ENCODE data around the gene KY. TPM values are rescaled to one million over a fixed set of nuclear protein-coding genes. Genes with fewer than 3 reads are reported as not detected.
A peak's percentile ranks its signal among the peaks of the same experiment; 100 is the strongest.

KY gene
- total RNA-seq, 6 donors from 2014 or later: 0.11 to 2.1 (median 0.38) TPM; not detected in 2

DNA sequence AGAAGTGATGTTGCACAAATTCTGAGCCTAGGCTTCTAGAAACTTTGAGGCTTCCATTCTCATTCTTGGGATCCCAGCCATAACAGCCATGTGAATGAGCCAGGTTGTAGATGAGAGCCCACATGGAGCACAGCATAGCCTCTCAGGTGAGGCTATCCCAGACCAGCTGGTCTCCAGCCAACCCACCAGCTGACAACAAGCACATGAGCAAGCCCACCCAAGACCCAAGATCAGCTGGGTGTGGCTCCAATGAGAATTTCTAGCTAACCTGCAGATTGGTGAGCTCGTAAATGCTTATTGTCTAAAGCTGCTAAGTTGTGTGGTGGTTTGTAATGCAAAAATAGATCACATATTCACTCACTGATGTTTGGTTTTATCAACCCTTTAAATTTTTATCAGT is 14.4 kb downstream of the KY start:
- no peaks in the 10 kb centered on the region for H3K27me3 ChIP-seq
- TF ChIP-seq EP300 (IDR thresholded peaks at IDR 0.05) (no peak), POLR2AphosphoS5 (IDR thresholded peaks at IDR 0.05) (no peak), POLR2A (IDR thresholded peaks at IDR 0.05) (no peak)
- TF ChIP-seq, protein P1, sequence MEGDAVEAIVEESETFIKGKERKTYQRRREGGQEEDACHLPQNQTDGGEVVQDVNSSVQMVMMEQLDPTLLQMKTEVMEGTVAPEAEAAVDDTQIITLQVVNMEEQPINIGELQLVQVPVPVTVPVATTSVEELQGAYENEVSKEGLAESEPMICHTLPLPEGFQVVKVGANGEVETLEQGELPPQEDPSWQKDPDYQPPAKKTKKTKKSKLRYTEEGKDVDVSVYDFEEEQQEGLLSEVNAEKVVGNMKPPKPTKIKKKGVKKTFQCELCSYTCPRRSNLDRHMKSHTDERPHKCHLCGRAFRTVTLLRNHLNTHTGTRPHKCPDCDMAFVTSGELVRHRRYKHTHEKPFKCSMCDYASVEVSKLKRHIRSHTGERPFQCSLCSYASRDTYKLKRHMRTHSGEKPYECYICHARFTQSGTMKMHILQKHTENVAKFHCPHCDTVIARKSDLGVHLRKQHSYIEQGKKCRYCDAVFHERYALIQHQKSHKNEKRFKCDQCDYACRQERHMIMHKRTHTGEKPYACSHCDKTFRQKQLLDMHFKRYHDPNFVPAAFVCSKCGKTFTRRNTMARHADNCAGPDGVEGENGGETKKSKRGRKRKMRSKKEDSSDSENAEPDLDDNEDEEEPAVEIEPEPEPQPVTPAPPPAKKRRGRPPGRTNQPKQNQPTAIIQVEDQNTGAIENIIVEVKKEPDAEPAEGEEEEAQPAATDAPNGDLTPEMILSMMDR (IDR thresholded peaks at IDR 0.05): no peak
- H3K27ac ChIP-seq: no peak overlapping the region
- ATAC-seq (ENCODE audit: low FRiP score in 2 of 2): no peak
- H3K4me3 ChIP-seq: no peak overlapping the region
- DNase-seq: no peak
- WGBS, 2 donors: 83 to 95% methylated on average over 1 of the region's 1 CpG
- no peaks in the 10 kb centered on the region for H3K4me1 ChIP-seq
- H3K9me3 ChIP-seq: peaks cover 0 to 7% (median 0%) of the 10 kb centered on the region in 4 donors
- H3K36me3 ChIP-seq: no peaks in the 10 kb centered on the region

DNA sequence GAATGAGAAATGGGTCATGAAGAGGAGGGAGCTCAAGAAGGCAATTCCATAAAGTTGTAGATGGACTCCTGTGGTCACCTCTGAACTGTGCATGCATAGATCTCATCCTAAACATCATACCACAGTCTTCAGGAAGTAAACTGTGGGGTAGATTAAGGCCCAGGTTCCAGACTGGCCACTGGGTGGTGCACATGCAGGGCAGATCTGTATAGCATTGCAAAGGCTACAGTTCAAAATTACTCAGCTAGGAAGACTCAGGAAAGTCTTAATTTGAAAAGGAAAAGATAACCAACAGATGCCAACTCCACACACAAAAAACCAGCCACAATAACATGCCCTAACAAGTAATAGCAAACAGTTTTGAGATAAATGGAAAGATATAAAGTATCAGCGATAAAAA is 20.3 kb downstream of the KY start:
- 92 to 98% methylated on average over 1 of the region's 1 CpG for WGBS, 2 donors

DNA sequence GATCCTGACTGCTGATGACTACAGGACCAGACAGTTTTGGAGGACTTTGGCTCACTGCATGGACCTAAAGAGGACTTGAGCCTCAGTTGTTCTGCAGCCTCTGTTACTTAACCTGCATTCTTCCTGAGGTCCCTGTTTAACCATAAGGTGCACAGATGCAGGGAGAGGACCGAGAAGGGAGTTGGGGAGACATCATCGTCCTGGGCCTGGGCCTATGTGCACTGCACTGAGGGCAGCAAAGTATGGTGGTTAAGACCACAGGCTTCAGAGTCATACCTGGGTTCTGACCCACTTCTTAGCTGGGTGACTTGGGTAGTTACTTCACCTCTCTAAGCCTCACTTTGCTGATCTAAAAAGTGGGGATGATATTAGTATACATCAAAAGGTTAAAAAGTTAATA is 21.9 kb downstream of the KY start:
- H3K27me3 ChIP-seq: no peaks in the 10 kb centered on the region
- H3K36me3 ChIP-seq: no peaks in the 10 kb centered on the region
- H3K27ac ChIP-seq: no peak overlapping the region
- 81% methylated on average over 2 of the region's 2 CpGs; no CpG with 5 or more reads in 1 of the 2 donors for WGBS, 2 donors
- no peaks in the 10 kb centered on the region for H3K4me1 ChIP-seq
- H3K9me3 ChIP-seq: peaks cover 6 to 12% (median 7%) of the 10 kb centered on the region in 4 donors
- DNase-seq (no peak), ATAC-seq (ENCODE audit: low FRiP score in 2 of 2) (no peak)
- TF ChIP-seq EP300 (IDR thresholded peaks at IDR 0.05) (no peak), POLR2AphosphoS5 (IDR thresholded peaks at IDR 0.05) (no peak), POLR2A (IDR thresholded peaks at IDR 0.05) (no peak)
- TF ChIP-seq, protein P1 (IDR thresholded peaks at IDR 0.05): no peak
- H3K4me3 ChIP-seq: no peak overlapping the region

More for the DNA sequence above, 20.3 kb downstream of the KY start:
- Histone ChIP-seq H3K27me3 (no peaks in the 10 kb centered on the region), H3K9me3 (peaks cover 6 to 12% (median 7%) of the 10 kb centered on the region in 4 donors), H3K4me3 (no peak overlapping the region), H3K27ac (no peak overlapping the region), H3K36me3 (no peaks in the 10 kb centered on the region), H3K4me1 (no peaks in the 10 kb centered on the region)
- TF ChIP-seq, protein P1 (IDR thresholded peaks at IDR 0.05): no peak
- no peak for TF ChIP-seq POLR2A (IDR thresholded peaks at IDR 0.05)
- no peak for TF ChIP-seq POLR2AphosphoS5 (IDR thresholded peaks at IDR 0.05)
- no peak for TF ChIP-seq EP300 (IDR thresholded peaks at IDR 0.05)
- DNase-seq (no peak), ATAC-seq (ENCODE audit: low FRiP score in 2 of 2) (no peak)

DNA sequence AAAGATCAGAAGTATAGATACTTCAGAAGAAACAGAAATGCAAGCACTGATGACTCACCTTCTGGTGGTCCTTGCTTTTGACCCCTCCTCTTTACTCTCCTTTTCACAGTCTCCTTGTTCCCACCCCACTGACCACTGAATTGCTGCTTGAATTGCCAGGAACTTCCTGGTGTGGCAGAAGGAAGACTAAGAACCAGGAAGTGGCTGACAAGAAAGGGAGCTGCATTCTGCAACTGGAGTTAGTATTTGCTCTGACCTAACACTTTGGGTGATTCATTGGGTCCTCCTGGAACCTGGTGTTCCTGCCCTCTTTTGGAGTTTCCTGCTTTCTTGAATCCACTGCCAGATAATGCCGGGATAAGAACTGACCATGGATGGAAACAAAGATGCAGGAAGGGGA is 23.0 kb downstream of the KY start:
- no peaks in the 10 kb centered on the region for H3K27me3 ChIP-seq
- TF ChIP-seq POLR2AphosphoS5 (IDR thresholded peaks at IDR 0.05): no peak
- TF ChIP-seq POLR2A (IDR thresholded peaks at IDR 0.05): no peak
- no peak for TF ChIP-seq EP300 (IDR thresholded peaks at IDR 0.05)
- TF ChIP-seq, protein P1 (IDR thresholded peaks at IDR 0.05): no peak
- peaks cover 6 to 12% (median 6%) of the 10 kb centered on the region in 4 donors for H3K9me3 ChIP-seq
- WGBS, 2 donors: 50 to 78% methylated on average over 1 of the region's 1 CpG
- ATAC-seq (ENCODE audit: low FRiP score in 2 of 2) (no peak), DNase-seq (peak in 1 of 2 donors; percentile 26)
- no peaks in the 10 kb centered on the region for H3K4me1 ChIP-seq
- H3K4me3 ChIP-seq: no peak overlapping the region
- no peak overlapping the region for H3K27ac ChIP-seq
- H3K36me3 ChIP-seq: no peaks in the 10 kb centered on the region
